NCI-H345 (cell line): ENCODE data around the gene HBG1.
"Not testable (repeated sequence)": the region's sequence is repeated elsewhere in the genome, so short reads cannot be mapped to it uniquely, and the experiment has no call there.

Experiments used
- DNase-seq: peaks from one replicate; lab custom pipeline; 2025; lab: John Stamatoyannopoulos, UW

Gene HBG1

DNA sequence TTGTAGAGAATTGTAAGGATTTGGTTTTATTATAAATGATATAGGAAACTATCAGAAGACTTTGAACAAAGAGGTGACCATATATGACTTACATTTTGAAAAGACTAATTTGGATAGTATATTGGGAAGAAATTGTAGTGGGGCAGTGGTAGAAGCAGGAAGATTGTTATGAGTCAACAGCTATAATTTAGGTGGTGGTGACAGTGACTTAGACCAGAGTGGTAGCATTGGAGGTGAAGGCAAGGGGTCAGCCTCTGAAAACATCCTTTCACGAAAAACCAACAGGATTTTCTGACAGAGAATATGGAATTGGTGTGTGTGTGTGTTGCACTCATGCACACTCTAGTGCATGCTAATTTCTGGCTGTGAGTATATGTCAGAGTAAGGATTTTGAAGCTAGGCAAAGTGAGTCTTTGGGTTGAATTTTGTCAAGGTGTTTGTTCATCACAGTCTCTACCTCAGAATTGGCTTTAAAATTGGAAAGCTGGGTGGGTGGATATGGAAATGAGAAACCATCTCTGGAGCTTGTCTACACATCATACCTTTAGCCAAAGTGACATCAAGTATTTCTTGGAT, 28.2 kb upstream of the HBG1 start:
- no peak for DNase-seq

DNA sequence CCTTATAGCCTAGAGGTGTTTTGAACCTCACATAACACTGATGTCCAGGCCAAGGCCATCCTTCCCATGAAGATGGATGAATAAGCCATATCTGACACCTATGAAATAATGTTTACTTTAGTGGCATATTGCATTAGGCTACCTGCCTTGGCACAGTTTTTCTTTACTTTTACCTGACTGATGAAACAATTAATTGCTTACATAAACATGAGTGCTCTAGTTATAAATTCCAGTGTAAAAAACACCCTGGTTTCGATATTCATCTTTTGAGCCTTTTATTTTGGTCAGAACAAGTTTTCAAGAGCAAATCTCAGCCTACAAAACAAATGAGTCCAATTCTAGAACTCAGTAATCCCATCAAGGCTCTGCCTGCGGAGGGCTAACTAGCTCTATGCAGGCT, 27.0 kb upstream of the HBG1 start:
- no peak for DNase-seq

DNA sequence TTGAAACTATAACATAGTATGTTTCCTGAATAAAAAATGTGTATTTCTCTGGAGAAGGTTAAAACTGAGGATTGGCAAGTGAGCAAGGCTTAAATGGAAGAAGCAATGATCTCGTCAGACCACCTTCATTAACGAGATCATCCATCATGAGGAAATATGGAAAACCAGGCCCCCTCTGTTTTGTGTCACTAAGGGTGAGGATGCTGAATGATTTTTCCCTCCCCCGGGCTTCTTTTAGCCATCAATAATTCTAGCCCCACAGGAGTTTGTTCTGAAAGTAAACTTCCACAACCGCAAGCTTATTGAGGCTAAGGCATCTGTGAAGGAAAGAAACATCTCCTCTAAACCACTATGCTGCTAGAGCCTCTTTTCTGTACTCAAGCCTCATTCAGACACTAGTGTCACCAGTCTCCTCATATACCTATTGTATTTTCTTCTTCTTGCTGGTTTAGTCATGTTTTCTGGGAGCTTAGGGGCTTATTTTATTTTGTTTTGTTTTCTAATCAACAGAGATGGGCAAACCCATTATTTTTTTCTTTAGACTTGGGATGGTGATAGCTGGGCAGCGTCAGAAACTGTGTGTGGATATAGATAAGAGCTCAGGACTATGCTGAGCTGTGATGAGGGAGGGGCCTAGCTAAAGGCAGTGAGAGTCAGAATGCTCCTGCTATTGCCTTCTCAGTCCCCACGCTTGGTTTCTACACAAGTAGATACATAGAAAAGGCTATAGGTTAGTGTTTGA, 25.9 kb upstream of the HBG1 start:
- no peak for DNase-seq

DNA sequence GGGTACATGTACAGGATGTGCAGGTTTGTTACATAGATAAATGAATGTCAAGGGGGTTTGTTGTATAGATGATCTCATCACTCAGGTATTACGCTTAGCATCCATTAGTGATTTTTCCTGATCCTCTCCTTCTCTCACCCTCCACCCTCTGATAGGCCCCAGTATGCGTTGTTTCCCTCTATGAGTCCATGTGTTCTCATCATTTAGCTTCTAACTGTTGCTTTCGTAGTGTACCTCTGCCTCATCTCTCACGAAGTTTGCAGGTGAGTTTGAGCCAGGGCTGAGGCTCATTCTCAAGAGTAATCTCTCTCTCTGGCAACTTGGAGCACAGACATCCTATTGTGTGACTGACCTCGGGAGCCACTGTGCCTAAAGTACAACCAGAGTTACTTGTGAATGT, 24.7 kb upstream of the HBG1 start:
- no peak for DNase-seq

GRCh38 chr11:5272395-5273017, 22.8 kb upstream of the HBG1 start:
- no peak for DNase-seq

GRCh38 chr11:5269715-5270147, 20.1 kb upstream of the HBG1 start, which contains the start of gene HBE1:
HBE1 (minus strand) TSS chr11:5269945; CDS start chr11:5269890, 55 bp downstream.
- DNase-seq, result no peak

DNA sequence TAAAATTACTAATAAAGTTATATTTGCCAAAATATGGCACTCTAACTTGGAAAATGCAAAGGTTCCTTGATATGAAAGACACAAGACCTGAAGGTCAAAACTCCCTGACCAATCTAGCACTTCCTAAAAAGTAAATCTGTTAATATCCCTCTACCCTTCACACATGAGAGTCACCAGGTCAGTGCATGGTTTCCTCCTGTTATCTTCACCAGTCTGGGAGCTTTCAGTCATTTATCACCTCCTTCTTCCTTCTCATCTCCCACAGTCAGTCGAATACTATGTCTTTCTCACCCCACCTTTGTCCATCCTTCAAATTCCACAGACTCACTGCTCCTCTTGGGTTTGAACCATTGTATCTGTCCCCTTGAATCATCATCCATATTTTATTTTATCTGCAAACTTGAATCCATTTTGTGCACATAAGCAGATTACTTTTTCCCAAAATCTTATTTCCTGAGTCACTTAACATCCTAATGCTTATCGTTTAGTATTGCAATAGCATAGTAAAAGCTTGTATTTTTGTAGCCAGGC, 17.4 kb upstream of the HBG1 start:
- DNase-seq, result no peak

DNA sequence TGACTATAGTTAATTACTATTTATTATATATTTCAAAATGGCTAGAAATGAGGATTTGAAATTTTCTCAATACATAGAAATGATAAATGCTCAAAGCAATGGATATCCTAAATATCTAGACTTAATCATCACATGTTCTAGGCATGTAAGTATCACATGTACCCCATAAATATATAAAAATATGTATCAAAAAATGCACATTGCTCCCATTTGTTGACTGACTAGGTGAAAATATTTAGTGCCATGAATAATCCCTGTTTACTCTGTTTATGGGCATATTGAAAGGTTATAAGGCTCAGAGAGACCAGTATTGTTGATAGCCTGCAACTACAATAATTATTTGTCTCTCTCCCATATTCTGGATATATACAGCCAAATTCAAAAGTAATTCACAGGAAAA, 17.0 kb upstream of the HBG1 start:
- no peak for DNase-seq

GRCh38 chr11:5265832-5266231, 16.2 kb upstream of the HBG1 start:
- DNase-seq, result no peak

DNA sequence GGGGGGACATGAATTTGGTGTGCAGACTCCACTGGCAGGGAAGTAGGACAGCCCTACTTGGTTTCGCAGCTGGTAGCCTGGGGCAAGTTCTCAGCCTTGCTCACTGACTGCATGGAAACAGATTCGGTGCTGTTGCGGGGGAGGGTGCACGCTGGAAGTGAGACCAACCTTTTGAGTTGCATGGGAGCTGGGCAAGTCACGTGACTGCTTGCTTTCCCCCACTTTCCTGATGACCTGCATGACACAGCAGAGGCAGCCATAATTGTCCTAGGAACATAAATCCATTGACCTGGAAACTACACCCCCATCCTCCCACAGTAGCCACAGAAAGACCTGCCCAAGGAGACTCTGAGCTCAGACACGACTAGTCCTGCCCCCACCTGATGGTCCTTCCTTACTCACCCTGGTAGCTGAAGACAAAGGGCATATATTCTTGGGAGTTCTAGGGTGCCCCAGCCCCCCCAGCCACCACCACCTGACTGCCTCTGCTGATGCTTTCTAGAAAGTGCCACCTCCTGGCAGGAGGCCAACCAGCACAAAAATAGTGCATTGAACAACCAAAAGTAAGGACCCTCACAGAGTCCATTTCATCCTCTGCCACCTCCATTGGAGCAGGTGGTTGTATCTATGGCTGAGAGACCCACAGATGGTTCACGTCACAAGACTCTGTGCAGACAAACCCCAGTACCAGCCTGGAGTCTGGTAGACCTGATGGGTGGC, 9.0 kb upstream of the HBG1 start:
- DNase-seq, result no peak

DNA sequence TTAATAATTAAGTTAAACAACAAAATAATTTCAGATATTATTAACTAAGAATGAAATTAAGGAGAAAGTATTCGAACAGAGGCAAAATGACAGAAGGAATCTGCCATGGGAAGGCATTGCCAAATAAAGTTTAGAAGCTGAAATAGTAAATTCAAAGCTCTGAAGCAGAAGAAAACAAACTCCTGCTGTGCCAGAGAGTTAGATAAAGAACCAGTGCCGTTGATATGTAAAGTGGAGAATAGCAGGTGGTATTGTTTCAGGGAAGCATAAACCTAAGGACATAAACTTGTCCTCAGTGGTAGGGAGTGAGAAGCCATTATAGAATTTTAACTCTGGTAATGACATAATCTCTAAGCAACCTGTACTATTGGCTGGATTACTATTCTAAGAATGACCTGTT, 7.6 kb upstream of the HBG1 start:
- no peak for DNase-seq

DNA sequence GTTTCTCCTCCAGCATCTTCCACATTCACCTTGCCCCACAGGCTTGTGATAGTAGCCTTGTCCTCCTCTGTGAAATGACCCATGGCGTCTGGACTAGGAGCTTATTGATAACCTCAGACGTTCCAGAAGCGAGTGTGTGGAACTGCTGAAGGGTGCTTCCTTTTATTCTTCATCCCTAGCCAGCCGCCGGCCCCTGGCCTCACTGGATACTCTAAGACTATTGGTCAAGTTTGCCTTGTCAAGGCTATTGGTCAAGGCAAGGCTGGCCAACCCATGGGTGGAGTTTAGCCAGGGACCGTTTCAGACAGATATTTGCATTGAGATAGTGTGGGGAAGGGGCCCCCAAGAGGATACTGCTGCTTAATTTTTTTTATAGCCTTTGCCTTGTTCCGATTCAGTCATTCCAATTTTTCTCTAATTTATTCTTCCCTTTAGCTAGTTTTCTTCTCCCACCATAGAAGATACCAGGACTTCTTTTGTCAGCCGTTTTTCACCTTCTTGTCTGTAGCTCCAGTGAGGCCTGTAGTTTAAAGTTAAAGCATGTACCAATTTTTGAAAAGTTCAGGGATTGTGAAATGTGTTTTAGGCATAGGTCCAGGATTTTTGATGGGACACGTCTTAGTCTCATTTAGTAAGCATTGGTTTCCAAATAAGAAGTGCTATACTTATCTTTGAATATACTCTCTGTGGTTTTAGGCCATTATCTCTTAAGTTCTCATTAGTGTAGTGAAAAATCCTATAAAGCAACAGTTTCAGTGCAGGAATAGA, 5.2 kb upstream of the HBG1 start, which contains the start of gene HBG2:
Gene HBG2, minus strand, starts transcription at position 136 of the 768 bp plus-strand sequence. Its CDS starts 53 bp downstream, at position 83.
- not testable (repeated sequence) for DNase-seq

- DNase-seq, result not testable (repeated sequence)
Observed at GRCh38 chr11:5254023-5254422, 4.4 kb upstream of the HBG1 start.

- not testable (repeated sequence) for DNase-seq
Observed at GRCh38 chr11:5253440-5253839, 3.8 kb upstream of the HBG1 start.

DNA sequence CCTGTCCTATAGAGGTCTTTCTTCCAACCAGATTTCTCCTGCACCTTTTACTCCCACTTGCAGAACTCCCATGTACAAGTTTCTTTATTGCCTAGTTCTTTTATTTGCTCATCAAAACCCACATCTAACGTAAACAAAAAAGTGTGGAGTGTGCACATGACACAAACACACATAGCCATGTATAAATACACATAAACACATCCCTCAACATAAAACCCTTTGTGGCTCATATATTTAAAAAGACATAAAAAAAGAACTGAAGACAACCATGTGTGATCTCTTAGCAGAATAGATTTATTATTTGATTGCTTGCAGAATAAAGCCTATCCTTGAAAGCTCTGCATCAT, 3.2 kb upstream of the HBG1 start:
- DNase-seq, result no peak

- no peak for DNase-seq
Observed at GRCh38 chr11:5252192-5252918, 2.7 kb upstream of the HBG1 start.

DNA sequence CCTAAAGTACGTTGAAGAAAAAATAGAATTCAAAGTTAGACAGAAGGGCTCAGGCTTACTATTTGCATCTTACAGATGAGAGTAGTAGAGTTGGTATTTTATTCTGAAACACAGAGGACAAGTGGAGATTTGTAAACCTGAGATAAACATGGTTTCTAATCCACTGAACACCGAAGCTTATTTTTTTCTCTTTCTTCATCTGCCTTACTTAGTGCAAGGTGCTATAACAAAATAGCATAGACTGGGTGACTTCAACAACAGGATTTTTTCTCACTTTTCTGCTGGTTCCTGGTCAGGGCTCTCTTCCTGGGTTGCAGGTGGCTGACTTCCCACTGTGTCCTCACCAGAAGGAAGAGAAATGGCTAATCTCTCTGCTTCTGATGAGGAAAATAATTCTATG, 2.1 kb upstream of the HBG1 start:
- no peak for DNase-seq

GRCh38 chr11:5250543-5251204, 1.0 kb upstream of the HBG1 start:
- DNase-seq, result no peak

DNA sequence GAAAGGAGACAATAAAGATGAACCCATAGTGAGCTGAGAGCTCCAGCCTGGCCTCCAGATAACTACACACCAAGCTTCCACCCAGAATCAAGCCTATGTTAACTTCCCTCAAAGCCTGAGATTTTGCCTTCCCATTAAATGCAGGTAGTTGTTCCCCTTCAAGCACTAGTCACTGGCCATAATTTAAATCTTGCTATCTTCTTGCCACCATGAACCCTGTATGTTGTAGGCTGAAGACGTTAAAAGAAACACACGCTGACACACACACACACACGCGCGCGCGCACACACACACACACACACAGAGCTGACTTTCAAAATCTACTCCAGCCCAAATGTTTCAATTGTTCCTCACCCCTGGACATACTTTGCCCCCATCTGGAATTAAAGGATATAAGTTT, 1.2 kb downstream of the HBG1 start:
- DNase-seq, result not testable (repeated sequence)

DNA sequence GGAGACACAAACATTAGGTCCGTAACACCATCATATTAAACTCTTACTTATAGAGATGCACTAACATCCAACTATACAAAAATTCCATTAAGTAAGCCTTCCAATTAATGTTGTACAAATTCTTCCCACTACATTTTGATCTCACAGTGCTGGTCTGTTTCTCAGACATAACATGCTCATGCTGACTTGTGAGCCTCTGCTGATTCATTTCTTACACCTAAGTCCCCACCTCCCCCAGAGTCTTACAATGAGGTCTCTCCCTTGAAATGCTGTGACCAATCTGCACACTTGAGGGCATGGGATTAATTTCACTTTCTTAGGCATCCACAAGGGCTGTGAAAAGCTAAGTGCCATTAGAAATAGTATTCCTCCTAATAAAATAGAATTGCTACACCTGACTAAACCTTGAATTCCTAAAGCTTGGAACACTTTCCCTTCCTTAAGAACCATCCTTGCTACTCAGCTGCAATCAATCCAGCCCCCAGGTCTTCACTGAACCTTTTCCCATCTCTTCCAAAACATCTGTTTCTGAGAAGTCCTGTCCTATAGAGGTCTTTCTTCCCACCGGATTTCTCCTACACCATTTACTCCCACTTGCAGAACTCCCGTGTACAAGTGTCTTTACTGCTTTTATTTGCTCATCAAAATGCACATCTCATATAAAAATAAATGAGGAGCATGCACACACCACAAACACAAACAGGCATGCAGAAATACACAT, 2.0 kb downstream of the HBG1 start:
- DNase-seq, result no peak
